CD4-positive, alpha-beta memory T cell (primary cell): Measurements from ENCODE around the gene CDK15. TPM values are rescaled to one million over a fixed set of nuclear protein-coding genes. Genes with fewer than 3 reads are reported as not detected.
"Not testable (repeated sequence)": the region's sequence is repeated elsewhere in the genome, so short reads cannot be mapped to it uniquely, and the experiment has no call there.

Source experiments
- CTCF ChIA-PET: fragments of 350-600 bp; sonication (Branson Sonifier 250); formaldehyde crosslinking; loops from one replicate; lab custom pipeline; 2021; ENCODE audit warnings: inconsistent platforms; ENCODE audit not compliant: partially characterized antibody; lab: Charles Lee
- POLR2A ChIA-PET: fragments of 350-600 bp; sonication (Branson Sonifier 250); formaldehyde crosslinking; loops from one replicate; lab custom pipeline; 2021; ENCODE audit not compliant: partially characterized antibody; lab: Charles Lee
- DNase-seq, 5 donors: peaks; one replicate each; pipeline versions ENCODE4 v3.0.0 to v3.0.0-alpha.2; 2020 to 2022; ENCODE audit warnings: mixed read lengths in 1 of 5
- H3K27ac ChIP-seq: one replicate; pipeline ENCODE4 v1.7.0; 2013; ENCODE audit warnings: low read depth, low read length
- H3K27me3 ChIP-seq: 2 replicates; pipeline ENCODE4 v1.7.0; 2013; ENCODE audit warnings: mild to moderate bottlenecking, low read length, moderate library complexity; ENCODE audit not compliant: insufficient read depth
- H3K36me3 ChIP-seq: 2 replicates; pipeline ENCODE4 v1.7.0; 2013; ENCODE audit warnings: mild to moderate bottlenecking, low read length, moderate library complexity; ENCODE audit not compliant: insufficient read depth
- H3K4me1 ChIP-seq: 2 replicates; pipeline ENCODE4 v1.7.0; 2013; ENCODE audit warnings: mild to moderate bottlenecking, low read length, moderate library complexity; ENCODE audit not compliant: insufficient read depth
- H3K4me3 ChIP-seq, 2 donors: one replicate each; pipeline ENCODE4 v1.7.0; 2013; ENCODE audit warnings: low read length in 2 of 2, mild to moderate bottlenecking in 1 of 2
- H3K9me3 ChIP-seq, 2 donors: one replicate each; pipeline ENCODE4 v1.7.0; 2013; ENCODE audit warnings: low read length in 2 of 2, control low read depth in 1 of 2; ENCODE audit not compliant: control insufficient read depth in 1 of 2
- H3K27ac Mint-ChIP-seq, 7 donors: one replicate each; pipeline ENCODE4 v1.8.0; 2020 to 2021; ENCODE audit warnings: mixed read lengths in 7 of 7, mild to moderate bottlenecking in 6 of 7, inconsistent platforms in 3 of 7, moderate library complexity in 3 of 7
- H3K27me3 Mint-ChIP-seq, 2 donors: one replicate each; pipeline ENCODE4 v1.8.0; 2020 to 2021; ENCODE audit warnings: mixed read lengths in 2 of 2
- H3K36me3 Mint-ChIP-seq, 2 donors: one replicate each; pipeline ENCODE4 v1.8.0; 2020 to 2021; ENCODE audit warnings: mixed read lengths in 2 of 2, inconsistent platforms in 1 of 2, mild to moderate bottlenecking in 1 of 2
- H3K4me1 Mint-ChIP-seq, 4 donors: one replicate each; pipeline ENCODE4 v1.8.0; 2020 to 2021; ENCODE audit warnings: mixed read lengths in 4 of 4, mild to moderate bottlenecking in 1 of 4
- H3K4me3 Mint-ChIP-seq, 8 donors: one replicate each; pipeline ENCODE4 v1.8.0; 2020 to 2021; ENCODE audit warnings: mixed read lengths in 8 of 8, mild to moderate bottlenecking in 7 of 8, moderate library complexity in 6 of 8, inconsistent platforms in 3 of 8
- H3K9me3 Mint-ChIP-seq, 8 donors: one replicate each; pipeline ENCODE4 v1.8.0; 2020 to 2021; ENCODE audit warnings: mixed read lengths in 8 of 8, mild to moderate bottlenecking in 5 of 8, inconsistent platforms in 3 of 8, moderate library complexity in 1 of 8
- intact Hi-C: fragments of 100-400 bp; cut with micrococcal nuclease; formaldehyde crosslinking; loops from one replicate; pipeline ENCODE4 v1.15.1; 2023
- polyA plus RNA-seq, 2 donors: library from polyadenylated mRNA; unstranded; fragments of 300-500 nt; fragmentation: Illumina TruSeq; gene quantifications; one replicate each; pipeline ENCODE4 v1.2.3, GENCODE V29; 2021
- total RNA-seq, 2 experiments: library from RNA; stranded (reverse); gene quantifications; one replicate each; pipeline ENCODE4 v1.2.3, GENCODE V29; 2021

Gene CDK15
- total RNA-seq (not detected), polyA plus RNA-seq (not detected)

DNA sequence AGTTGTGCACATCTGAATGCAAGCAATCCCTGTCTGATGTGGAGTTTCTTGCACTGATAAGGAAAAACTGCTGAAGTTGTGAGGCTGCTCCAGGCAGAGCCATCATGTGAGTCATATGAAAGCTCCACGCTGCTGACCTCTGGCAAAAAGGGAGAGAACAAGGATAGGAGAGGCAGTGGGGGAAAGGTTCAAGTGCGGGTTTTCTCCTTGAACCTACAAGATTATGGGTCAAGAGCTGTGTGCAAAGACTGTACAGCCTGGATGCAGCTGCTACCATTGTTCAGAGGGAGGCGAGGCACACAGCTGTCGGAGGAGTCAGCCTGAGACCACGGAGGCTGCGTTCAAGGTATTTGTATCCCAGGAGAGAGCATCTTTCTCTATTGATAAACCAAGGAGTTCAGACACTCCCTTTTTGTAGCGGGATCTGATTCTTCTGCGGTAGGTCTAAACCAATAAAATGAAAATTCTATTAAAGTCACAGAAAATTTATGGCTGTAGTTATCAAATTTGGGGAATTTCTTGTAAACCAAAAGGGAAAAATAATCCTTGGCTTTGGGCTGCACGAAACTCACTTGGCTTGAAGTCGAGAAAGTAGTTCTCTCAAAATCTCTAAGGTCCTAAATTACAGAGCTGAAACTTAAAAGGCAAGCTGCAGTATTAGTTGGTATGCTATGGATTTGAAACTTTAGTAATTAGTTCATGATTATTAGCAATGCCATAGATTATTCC is at the start of gene CDK15:
Gene CDK15, plus strand, starts transcription at position 96 of the 729 bp plus-strand sequence. Its CDS starts 128 bp downstream, at position 224.
- H3K27me3 ChIP-seq = no peaks in the 10 kb centered on the region
- no peaks in the 10 kb centered on the region for H3K4me1 Mint-ChIP-seq
- no peaks in the 10 kb centered on the region for H3K4me1 ChIP-seq
- ChIA-PET POLR2A (interaction anchor here (0.6 kb wide), 1 partner anchor 90 kb away, joined by 3 read pairs; no protein-coding TSS in a partner anchor), CTCF (no interaction called here)
- no peak within 1 kb of the TSS for H3K4me3 ChIP-seq
- H3K36me3 ChIP-seq = no peaks in the 10 kb centered on the region
- DNase-seq = no peak
- no peak within 1 kb of the TSS for H3K4me3 Mint-ChIP-seq
- intact Hi-C loops = no loop called here
- H3K9me3 Mint-ChIP-seq = no peaks in the 10 kb centered on the region
- H3K27me3 Mint-ChIP-seq = peaks cover 13 to 18% of the 10 kb centered on the region in 2 donors
- no peaks in the 10 kb centered on the region for H3K9me3 ChIP-seq
- H3K36me3 Mint-ChIP-seq = no peaks in the 10 kb centered on the region
- no peak within 1 kb of the TSS for H3K27ac ChIP-seq
- no peak within 1 kb of the TSS for H3K27ac Mint-ChIP-seq

GRCh38 chr2:201758234-201758633 is 48.1 kb upstream of the CDK15 start:
- CTCF ChIA-PET = no interaction called here
- Mint-ChIP-seq H3K9me3 (no peaks in the 10 kb centered on the region), H3K4me3 (no peak overlapping the region), H3K27ac (no peak overlapping the region), H3K4me1 (no peaks in the 10 kb centered on the region), H3K36me3 (peaks cover 24 to 30% of the 10 kb centered on the region in 2 donors), H3K27me3 (no peaks in the 10 kb centered on the region)
- intact Hi-C loops = no loop called here
- Histone ChIP-seq H3K9me3 (no peaks in the 10 kb centered on the region), H3K27me3 (no peaks in the 10 kb centered on the region), H3K36me3 (no peaks in the 10 kb centered on the region), H3K4me1 (no peaks in the 10 kb centered on the region), H3K4me3 (no peak overlapping the region), H3K27ac (no peak overlapping the region)
- no peak for DNase-seq
- POLR2A ChIA-PET = no interaction called here

GRCh38 chr2:201758873-201759272 is 47.5 kb upstream of the CDK15 start:
- no peaks in the 10 kb centered on the region for H3K9me3 Mint-ChIP-seq
- H3K4me1 Mint-ChIP-seq = no peaks in the 10 kb centered on the region
- no peak for DNase-seq
- Histone ChIP-seq H3K9me3 (no peaks in the 10 kb centered on the region), H3K4me1 (no peaks in the 10 kb centered on the region), H3K4me3 (no peak overlapping the region), H3K36me3 (no peaks in the 10 kb centered on the region), H3K27ac (no peak overlapping the region), H3K27me3 (no peaks in the 10 kb centered on the region)
- H3K27ac Mint-ChIP-seq = no peak overlapping the region
- ChIA-PET POLR2A (no interaction called here), CTCF (no interaction called here)
- no peaks in the 10 kb centered on the region for H3K27me3 Mint-ChIP-seq
- no peak overlapping the region for H3K4me3 Mint-ChIP-seq
- intact Hi-C loops = no loop called here
- peaks cover 26 to 27% of the 10 kb centered on the region in 2 donors for H3K36me3 Mint-ChIP-seq

DNA sequence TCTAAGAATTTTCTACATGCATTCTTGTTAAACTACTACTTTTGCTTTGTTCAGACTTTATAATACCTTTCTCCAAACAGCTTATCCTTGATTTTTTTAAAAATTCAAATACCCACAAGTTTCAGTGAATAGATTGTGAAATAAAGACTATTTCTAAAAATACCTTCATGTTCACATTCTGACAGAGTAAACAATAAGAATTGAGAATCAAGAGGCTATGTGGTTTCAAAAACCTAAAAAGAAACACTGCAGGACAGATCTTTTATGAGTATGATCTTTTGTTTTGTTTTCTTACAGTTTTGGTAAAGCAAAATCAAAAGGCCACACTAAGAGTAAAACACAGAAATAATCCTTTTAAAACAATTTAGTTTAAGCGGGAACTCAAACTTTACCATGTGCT is 46.8 kb upstream of the CDK15 start:
- Mint-ChIP-seq H3K27me3 (no peaks in the 10 kb centered on the region), H3K4me3 (no peak overlapping the region), H3K4me1 (no peaks in the 10 kb centered on the region), H3K36me3 (peaks cover 21 to 28% of the 10 kb centered on the region in 2 donors), H3K27ac (no peak overlapping the region), H3K9me3 (no peaks in the 10 kb centered on the region)
- intact Hi-C loops = no loop called here
- Histone ChIP-seq H3K4me1 (no peaks in the 10 kb centered on the region), H3K36me3 (no peaks in the 10 kb centered on the region), H3K9me3 (no peaks in the 10 kb centered on the region), H3K27ac (no peak overlapping the region), H3K27me3 (no peaks in the 10 kb centered on the region), H3K4me3 (no peak overlapping the region)
- no peak for DNase-seq
- ChIA-PET CTCF (interaction anchor here (0.7 kb wide), 1 partner anchor 11 kb away, joined by 3 read pairs; no protein-coding TSS in a partner anchor), POLR2A (no interaction called here)

DNA sequence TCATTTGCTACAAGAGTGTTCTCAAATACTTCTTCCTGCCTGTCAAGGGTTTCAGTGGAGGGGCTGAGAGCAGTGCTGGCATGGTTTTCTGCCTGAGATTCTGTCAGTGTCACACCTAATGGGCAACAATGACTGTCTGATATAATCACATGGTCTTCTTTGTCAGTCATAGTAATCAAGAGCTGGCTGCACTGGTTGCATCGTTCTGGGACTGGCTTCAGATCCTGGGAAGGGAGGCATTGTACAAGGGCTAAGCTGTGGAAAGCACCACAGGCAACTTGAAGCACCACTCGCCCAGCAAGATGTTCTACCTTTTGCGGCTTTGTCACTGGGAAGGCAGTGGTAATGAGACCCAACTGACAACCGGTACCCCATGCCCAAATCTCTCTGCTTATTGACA is 45.2 kb upstream of the CDK15 start:
- Histone ChIP-seq H3K27ac (no peak overlapping the region), H3K27me3 (no peaks in the 10 kb centered on the region), H3K9me3 (no peaks in the 10 kb centered on the region), H3K4me1 (no peaks in the 10 kb centered on the region), H3K36me3 (no peaks in the 10 kb centered on the region), H3K4me3 (no peak overlapping the region)
- Mint-ChIP-seq H3K4me3 (no peak overlapping the region), H3K36me3 (peaks cover 29 to 31% of the 10 kb centered on the region in 2 donors), H3K27me3 (no peaks in the 10 kb centered on the region), H3K27ac (no peak overlapping the region), H3K4me1 (no peaks in the 10 kb centered on the region), H3K9me3 (no peaks in the 10 kb centered on the region)
- intact Hi-C loops = no loop called here
- POLR2A ChIA-PET = no interaction called here
- CTCF ChIA-PET = no interaction called here
- DNase-seq = no peak

GRCh38 chr2:201764469-201764868 is 41.9 kb upstream of the CDK15 start:
- POLR2A ChIA-PET = not testable (repeated sequence)
- CTCF ChIA-PET = interaction anchor here (1.1 kb wide), 1 partner anchor 16 kb away, joined by 3 read pairs; no protein-coding TSS in a partner anchor

DNA sequence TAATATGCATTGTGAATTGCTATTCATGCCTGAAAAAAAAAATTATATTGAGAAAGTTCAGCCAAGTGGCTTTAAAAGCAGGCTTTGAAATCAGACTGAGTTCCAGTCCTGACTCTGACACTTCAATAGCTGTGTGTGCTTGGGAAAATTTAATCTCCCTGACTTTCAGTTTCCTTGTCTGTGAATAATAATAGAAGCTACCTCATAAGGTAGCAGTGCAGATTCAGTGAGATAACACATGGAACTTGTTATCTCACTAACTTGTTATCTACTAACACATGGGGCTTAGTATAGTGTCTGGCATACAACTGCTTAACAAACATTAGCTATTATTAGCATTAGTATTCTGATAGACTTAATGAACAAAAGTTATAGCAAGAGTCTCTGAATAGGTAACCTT is 40.5 kb upstream of the CDK15 start:
- Mint-ChIP-seq H3K36me3 (peaks cover 22 to 25% of the 10 kb centered on the region in 2 donors), H3K27me3 (no peaks in the 10 kb centered on the region), H3K27ac (no peak overlapping the region), H3K4me1 (no peaks in the 10 kb centered on the region), H3K4me3 (no peak overlapping the region), H3K9me3 (no peaks in the 10 kb centered on the region)
- intact Hi-C loops = no loop called here
- DNase-seq = no peak
- no peak overlapping the region for H3K27ac ChIP-seq
- no peaks in the 10 kb centered on the region for H3K9me3 ChIP-seq
- CTCF ChIA-PET = no interaction called here
- H3K4me3 ChIP-seq = no peak overlapping the region
- H3K36me3 ChIP-seq = no peaks in the 10 kb centered on the region
- H3K27me3 ChIP-seq = no peaks in the 10 kb centered on the region
- POLR2A ChIA-PET = no interaction called here
- no peaks in the 10 kb centered on the region for H3K4me1 ChIP-seq

More at GRCh38 chr2:201764469-201764868, 41.9 kb upstream of the CDK15 start:
- H3K27me3 Mint-ChIP-seq, H3K4me3 ChIP-seq, H3K4me1 ChIP-seq, DNase-seq, H3K27ac ChIP-seq, H3K27me3 ChIP-seq, H3K27ac Mint-ChIP-seq, H3K4me1 Mint-ChIP-seq, intact Hi-C loops, H3K36me3 ChIP-seq, H3K4me3 Mint-ChIP-seq, H3K9me3 ChIP-seq, H3K9me3 Mint-ChIP-seq: not testable (repeated sequence)
- peaks cover 31 to 32% of the 10 kb centered on the region in 2 donors for H3K36me3 Mint-ChIP-seq
